B cell (primary cell): ENCODE measurements around the gene TSPAN5. TPM values are rescaled to one million over a fixed set of nuclear protein-coding genes. Genes with fewer than 3 reads are reported as not detected.

Experiments used
- ATAC-seq: fragments of 200-7000 bp; cut with Tn5 transposase; one replicate; pipeline ENCODE4 v1.10.0; 2021; ENCODE audit warnings: low read depth, mild to moderate bottlenecking, moderate number of reproducible peaks, moderate library complexity
- CTCF ChIA-PET: fragments of 350-600 bp; sonication (Branson Sonifier 250); formaldehyde crosslinking; loops from one replicate; lab custom pipeline; 2021; ENCODE audit warnings: antibody characterized with exemption, inconsistent platforms; lab: Charles Lee
- POLR2A ChIA-PET: fragments of 350-600 bp; sonication (Branson Sonifier 250); formaldehyde crosslinking; loops from one replicate; lab custom pipeline; 2021; ENCODE audit warnings: antibody characterized with exemption; lab: Charles Lee
- DNase-seq: peaks from one replicate; pipeline ENCODE4 v3.0.0; 2013
- H2AFZ ChIP-seq: 2 replicates; pipeline ENCODE4 v1.6.1; 2012; ENCODE audit warnings: mild to moderate bottlenecking, low read depth, low read length; ENCODE audit not compliant: insufficient read depth, poor library complexity, severe bottlenecking
- H3K27ac ChIP-seq, 2 donors: 1 replicate in 1 of 2; 2 replicates in 1 of 2; pipeline ENCODE4 v1.5.1; 2012 to 2013; ENCODE audit warnings: low read length in 2 of 2, mild to moderate bottlenecking in 2 of 2, moderate library complexity in 1 of 2
- H3K27me3 ChIP-seq, 4 experiments: fragments of 200-600 bp in 1 of 4; sonication (generic) in 1 of 4; replicated peaks in 1 of 4; 1 replicate in 2 of 4; 2 replicates in 2 of 4; pipeline versions ENCODE4 v1.6.1 to v1.7.0; 2013 to 2016; ENCODE audit warnings: low read length in 3 of 4, mild to moderate bottlenecking in 2 of 4, mixed read lengths in 1 of 4, moderate library complexity in 1 of 4; ENCODE audit not compliant: insufficient read depth in 4 of 4, control insufficient read depth in 3 of 4; ENCODE audit errors: control extremely low read depth in 1 of 4
- H3K36me3 ChIP-seq, 2 experiments: replicated peaks in 1 of 2; 1 replicate in 1 of 2; 2 replicates in 1 of 2; pipeline versions ENCODE4 v1.6.1 to v1.7.1; 2013; ENCODE audit warnings: low read length in 1 of 2; ENCODE audit not compliant: insufficient read depth in 2 of 2, control insufficient read depth in 1 of 2; ENCODE audit errors: control extremely low read depth in 1 of 2, extremely low read depth in 1 of 2
- H3K4me1 ChIP-seq, 2 donors: fragments of 200-600 bp in 1 of 2; sonication (generic) in 1 of 2; 1 replicate in 1 of 2; 2 replicates in 1 of 2; pipeline versions ENCODE4 v1.5.1 to v1.6.1; 2013 to 2017; ENCODE audit warnings: low read length in 2 of 2; ENCODE audit not compliant: control insufficient read depth in 2 of 2, insufficient read depth in 2 of 2
- H3K4me2 ChIP-seq: replicated peaks from 2 replicates; pipeline ENCODE3; 2012; ENCODE audit warnings: mild to moderate bottlenecking, low read depth, low read length; ENCODE audit not compliant: poor library complexity, severe bottlenecking
- H3K4me3 ChIP-seq, 5 experiments: fragments of 200-600 bp in 1 of 5; sonication (generic) in 1 of 5; 1 replicate in 3 of 5; 2 replicates in 2 of 5; pipeline versions ENCODE4 v1.5.1 to v1.7.0; 2011 to 2016; ENCODE audit warnings: low read length in 4 of 5, mild to moderate bottlenecking in 4 of 5, low read depth in 2 of 5, control low read depth in 1 of 5, moderate library complexity in 1 of 5; ENCODE audit not compliant: insufficient read depth in 1 of 5; ENCODE audit errors: control extremely low read depth in 1 of 5, extremely low read depth in 1 of 5
- H3K79me2 ChIP-seq: fragments of 200-600 bp; sonication (generic); one replicate; pipeline ENCODE4 v1.6.0; 2016; ENCODE audit warnings: low read length; ENCODE audit not compliant: control insufficient read depth, insufficient read depth
- H3K9ac ChIP-seq: fragments of 200-600 bp; sonication (generic); 2 replicates; pipeline ENCODE4 v1.6.1; 2017; ENCODE audit warnings: mild to moderate bottlenecking, low read length, moderate library complexity
- H3K9me3 ChIP-seq, 3 donors: one replicate each; pipeline versions ENCODE4 v1.6.1 to v1.7.1; 2013; ENCODE audit warnings: low read length in 2 of 3; ENCODE audit not compliant: control insufficient read depth in 2 of 3, insufficient read depth in 1 of 3; ENCODE audit errors: control extremely low read depth in 1 of 3
- H4K20me1 ChIP-seq: 2 replicates; pipeline ENCODE4 v1.6.0; 2012; ENCODE audit warnings: mild to moderate bottlenecking, low read length; ENCODE audit not compliant: insufficient read depth, control insufficient read depth, poor library complexity, severe bottlenecking
- H3K27ac Mint-ChIP-seq: one replicate; pipeline ENCODE4 v1.8.0; 2021; ENCODE audit warnings: mixed read lengths
- H3K27me3 Mint-ChIP-seq: one replicate; pipeline ENCODE4 v1.8.0; 2021; ENCODE audit warnings: mixed read lengths
- H3K4me1 Mint-ChIP-seq: one replicate; pipeline ENCODE4 v1.8.0; 2021; ENCODE audit warnings: mixed read lengths
- H3K4me3 Mint-ChIP-seq: one replicate; pipeline ENCODE4 v1.8.0; 2021; ENCODE audit warnings: mixed read lengths
- H3K9me3 Mint-ChIP-seq: one replicate; pipeline ENCODE4 v1.8.0; 2022; ENCODE audit warnings: mixed read lengths; ENCODE audit not compliant: insufficient read depth
- EZH2 ChIP-seq: IDR thresholded peaks from 2 replicates; pipeline ENCODE4 v1.6.1; 2012; ENCODE audit warnings: borderline replicate concordance, low read depth, mild to moderate bottlenecking, moderate library complexity, low read length; ENCODE audit not compliant: insufficient read depth, poor library complexity, severe bottlenecking
- WGBS: methylation state at CpG from one replicate; pipeline ENCODE4 v1.1.5; 2013; ENCODE audit warnings: missing lambda C conversion rate; ENCODE audit not compliant: insufficient coverage; 5-methylcytosine and 5-hydroxymethylcytosine counted together
- intact Hi-C: fragments of 100-400 bp; cut with micrococcal nuclease; formaldehyde crosslinking; loops from one replicate; pipeline ENCODE4 v1.10.0; 2022
- polyA plus RNA-seq: library from polyadenylated mRNA; depleted of rRNA; stranded (reverse); fragments of >200 nt; gene quantifications from 2 replicates; pipeline ENCODE4 v1.2.3, GENCODE V29; 2012
- total RNA-seq, 2 donors: library from RNA; stranded (reverse); fragments of 120-200 nt in 1 of 2; gene quantifications; 1 replicate in 1 of 2; 2 replicates in 1 of 2; pipeline versions ENCODE4 v1.2.3 to v1.2.4, GENCODE V29; 2013 to 2022
- TF ChIP-seq, protein P1 (sequence below): fragments of 200-600 bp; IDR thresholded peaks from one replicate; pipeline ENCODE4 v1.8.0; 2022; ENCODE audit warnings: antibody characterized with exemption, mild to moderate bottlenecking

Gene TSPAN5
- total and polyA plus RNA-seq, 2 donors (not counting 1 experiment from before 2014, with no cell fraction given): 2.6 to 5.3 TPM

- H3K4me1 Mint-ChIP-seq: peaks cover 6% of the 10 kb centered on the region
- intact Hi-C loops: no loop called here
Observed at GRCh38 chr4:98639108-98639507, 19.3 kb downstream of the TSPAN5 start.

GRCh38 chr4:98638661-98639060 is 19.8 kb downstream of the TSPAN5 start:
- CTCF ChIA-PET: no interaction called here
- ATAC-seq (no peak), DNase-seq (no peak)
- H4K20me1 ChIP-seq: no peaks in the 10 kb centered on the region
- H3K9ac ChIP-seq: no peak overlapping the region
- no peak overlapping the region for H2AFZ ChIP-seq
- no peaks in the 10 kb centered on the region for H3K27me3 Mint-ChIP-seq
- no peak overlapping the region for H3K27ac Mint-ChIP-seq
- H3K4me3 ChIP-seq: no peak overlapping the region
- peaks cover 5% of the 10 kb centered on the region for H3K79me2 ChIP-seq
- POLR2A ChIA-PET: no interaction called here
- no peak overlapping the region for H3K27ac ChIP-seq
- peaks cover 6% of the 10 kb centered on the region for H3K4me1 Mint-ChIP-seq
- intact Hi-C loops: no loop called here
- no peak overlapping the region for H3K4me3 Mint-ChIP-seq
- TF ChIP-seq, protein P1, sequence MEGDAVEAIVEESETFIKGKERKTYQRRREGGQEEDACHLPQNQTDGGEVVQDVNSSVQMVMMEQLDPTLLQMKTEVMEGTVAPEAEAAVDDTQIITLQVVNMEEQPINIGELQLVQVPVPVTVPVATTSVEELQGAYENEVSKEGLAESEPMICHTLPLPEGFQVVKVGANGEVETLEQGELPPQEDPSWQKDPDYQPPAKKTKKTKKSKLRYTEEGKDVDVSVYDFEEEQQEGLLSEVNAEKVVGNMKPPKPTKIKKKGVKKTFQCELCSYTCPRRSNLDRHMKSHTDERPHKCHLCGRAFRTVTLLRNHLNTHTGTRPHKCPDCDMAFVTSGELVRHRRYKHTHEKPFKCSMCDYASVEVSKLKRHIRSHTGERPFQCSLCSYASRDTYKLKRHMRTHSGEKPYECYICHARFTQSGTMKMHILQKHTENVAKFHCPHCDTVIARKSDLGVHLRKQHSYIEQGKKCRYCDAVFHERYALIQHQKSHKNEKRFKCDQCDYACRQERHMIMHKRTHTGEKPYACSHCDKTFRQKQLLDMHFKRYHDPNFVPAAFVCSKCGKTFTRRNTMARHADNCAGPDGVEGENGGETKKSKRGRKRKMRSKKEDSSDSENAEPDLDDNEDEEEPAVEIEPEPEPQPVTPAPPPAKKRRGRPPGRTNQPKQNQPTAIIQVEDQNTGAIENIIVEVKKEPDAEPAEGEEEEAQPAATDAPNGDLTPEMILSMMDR: no peak
- no peak for TF ChIP-seq EZH2
- 93% methylated on average over 2 of the region's 5 CpGs for WGBS
- peaks cover 6 to 8% of the 10 kb centered on the region in 2 donors for H3K4me1 ChIP-seq
- H3K9me3 Mint-ChIP-seq: no peaks in the 10 kb centered on the region
- H3K9me3 ChIP-seq: no peaks in the 10 kb centered on the region
- no peaks in the 10 kb centered on the region for H3K27me3 ChIP-seq
- H3K4me2 ChIP-seq: no peak overlapping the region
- no peaks in the 10 kb centered on the region for H3K36me3 ChIP-seq

More at GRCh38 chr4:98639108-98639507, 19.3 kb downstream of the TSPAN5 start:
- Histone ChIP-seq H3K4me1 (peaks cover 6 to 8% of the 10 kb centered on the region in 2 donors), H3K9ac (peak overlapping the region; percentile 37), H3K4me2 (peak overlapping the region; percentile 54), H3K27me3 (no peaks in the 10 kb centered on the region), H3K4me3 (peak overlapping the region in 2 of 5 experiments; percentile 0 to 33), H3K9me3 (no peaks in the 10 kb centered on the region), H3K27ac (no peak overlapping the region), H3K79me2 (peaks cover 5% of the 10 kb centered on the region), H2AFZ (peak overlapping the region; percentile 58), H3K36me3 (no peaks in the 10 kb centered on the region), H4K20me1 (no peaks in the 10 kb centered on the region)
- ChIA-PET POLR2A (interaction anchor here (0.6 kb wide), 1 partner anchor 492 kb away, joined by 3 read pairs; no protein-coding TSS in a partner anchor), CTCF (no interaction called here)
- WGBS: 100% methylated on average over 2 of the region's 2 CpGs
- Mint-ChIP-seq H3K4me3 (no peak overlapping the region), H3K9me3 (no peaks in the 10 kb centered on the region), H3K27me3 (no peaks in the 10 kb centered on the region), H3K27ac (no peak overlapping the region)
- no peak for DNase-seq
- TF ChIP-seq, protein P1: no peak
- no peak for TF ChIP-seq EZH2
- no peak for ATAC-seq
